SK-N-SH treated with all-trans-retinoic acid at 6 μM for 48 hours (cell line): ENCODE results near the gene SPATA22.

Experiments used
- ATAC-seq: fragments of 200-7000 bp; cut with Tn5 transposase; 3 replicates; pipeline ENCODE4 v1.9.1; 2020; ENCODE audit warnings: mild to moderate bottlenecking, moderate library complexity
- ARNTL ChIP-seq: fragments of 450-650 bp; formaldehyde crosslinking; IDR thresholded peaks from 2 replicates; pipeline ENCODE4 v1.5.0; 2020; ENCODE audit warnings: low read depth, mild to moderate bottlenecking, moderate library complexity, borderline replicate concordance
- BACH2 ChIP-seq: fragments of 250-450 bp; sonication (Bioruptor Pico); IDR thresholded peaks from 2 replicates; pipeline ENCODE4 v1.9.0; 2021; ENCODE audit warnings: mild to moderate bottlenecking, borderline replicate concordance
- CSDC2 ChIP-seq: fragments of 250-450 bp; sonication (Bioruptor Pico); IDR thresholded peaks from 2 replicates; pipeline ENCODE4 v1.5.0; 2020; ENCODE audit warnings: mild to moderate bottlenecking, moderate library complexity
- ESRRG ChIP-seq: fragments of 250-450 bp; sonication (Bioruptor Pico); IDR thresholded peaks from 2 replicates; pipeline ENCODE4 v1.6.1; 2021; ENCODE audit warnings: mild to moderate bottlenecking
- GLIS3 ChIP-seq: fragments of 250-450 bp; sonication (Bioruptor Pico); IDR thresholded peaks from 2 replicates; pipeline ENCODE4 v1.5.0; 2020; ENCODE audit warnings: mild to moderate bottlenecking, moderate library complexity
- ISL1 ChIP-seq: fragments of 250-450 bp; sonication (Bioruptor Pico); IDR thresholded peaks from 2 replicates; pipeline ENCODE4 v2.1.2; 2022; ENCODE audit warnings: mild to moderate bottlenecking, moderate library complexity
- OSR1 ChIP-seq: fragments of 250-450 bp; sonication (Bioruptor Pico); IDR thresholded peaks from 2 replicates; pipeline ENCODE4 v1.8.0; 2022; ENCODE audit warnings: moderate library complexity, mild to moderate bottlenecking, inconsistent platforms
- PPARA ChIP-seq: fragments of 250-450 bp; sonication (Bioruptor Pico); IDR thresholded peaks from 2 replicates; pipeline ENCODE4 v1.5.0; 2020; ENCODE audit warnings: mild to moderate bottlenecking, borderline replicate concordance
- SNAI2 ChIP-seq: fragments of 250-450 bp; sonication (Bioruptor Pico); IDR thresholded peaks from 2 replicates; pipeline ENCODE4 v1.5.0; 2020; ENCODE audit warnings: mild to moderate bottlenecking, moderate library complexity
- TCF4 ChIP-seq: fragments of 250-450 bp; sonication (Bioruptor Pico); IDR thresholded peaks from 2 replicates; pipeline ENCODE4 v1.8.0; 2021; ENCODE audit warnings: mild to moderate bottlenecking, moderate library complexity, borderline replicate concordance
- TOX ChIP-seq: fragments of 250-450 bp; sonication (Bioruptor Pico); IDR thresholded peaks from 2 replicates; pipeline ENCODE4 v1.8.0; 2021; ENCODE audit warnings: mild to moderate bottlenecking, moderate library complexity, borderline replicate concordance
- ZC3H10 ChIP-seq: fragments of 250-450 bp; sonication (Bioruptor Pico); IDR thresholded peaks from 2 replicates; pipeline ENCODE4 v1.5.1; 2021; ENCODE audit warnings: mild to moderate bottlenecking, moderate library complexity
- ZFP3 ChIP-seq: fragments of 250-450 bp; sonication (Bioruptor Pico); IDR thresholded peaks from 2 replicates; pipeline ENCODE4 v1.5.0; 2020; ENCODE audit warnings: mild to moderate bottlenecking, moderate library complexity
- ZFP30 ChIP-seq: fragments of 450-650 bp; formaldehyde crosslinking; IDR thresholded peaks from 2 replicates; pipeline ENCODE4 v1.5.0; 2022; ENCODE audit warnings: mild to moderate bottlenecking, moderate library complexity
- ZNF565 ChIP-seq: fragments of 450-650 bp; formaldehyde crosslinking; conservative IDR thresholded peaks from 2 replicates; pipeline ENCODE4 v1.5.0; 2020; ENCODE audit warnings: low read depth, mild to moderate bottlenecking, moderate library complexity
- ZNF70 ChIP-seq: fragments of 450-650 bp; formaldehyde crosslinking; IDR thresholded peaks from 2 replicates; pipeline ENCODE4 v1.5.0; 2020; ENCODE audit warnings: mild to moderate bottlenecking, moderate library complexity
- ZNF8 ChIP-seq: fragments of 450-650 bp; formaldehyde crosslinking; IDR thresholded peaks from 2 replicates; pipeline ENCODE4 v1.5.0; 2020; ENCODE audit warnings: mild to moderate bottlenecking, moderate library complexity
- TF ChIP-seq, protein P1 (sequence below): fragments of 250-450 bp; sonication (Bioruptor Pico); IDR thresholded peaks from 2 replicates; pipeline ENCODE4 v1.5.1; 2020; ENCODE audit warnings: low read depth, mild to moderate bottlenecking, moderate library complexity
- TF ChIP-seq, protein P2 (sequence below): fragments of 250-450 bp; sonication (Bioruptor Pico); IDR thresholded peaks from 2 replicates; pipeline ENCODE4 v1.5.1; 2021; ENCODE audit warnings: mild to moderate bottlenecking, moderate library complexity
- TF ChIP-seq, protein P3 (sequence below): fragments of 250-450 bp; sonication (Bioruptor Pico); IDR thresholded peaks from 2 replicates; pipeline ENCODE4 v1.5.0; 2020; ENCODE audit warnings: mild to moderate bottlenecking, moderate library complexity
- TF ChIP-seq, protein P4 (sequence below): fragments of 250-450 bp; sonication (Bioruptor Pico); IDR thresholded peaks from 2 replicates; pipeline ENCODE4 v1.8.0; 2021; ENCODE audit warnings: low read depth, mild to moderate bottlenecking, moderate library complexity, borderline replicate concordance
- TF ChIP-seq, protein P5 (sequence below): fragments of 250-450 bp; sonication (Bioruptor Pico); IDR thresholded peaks from 2 replicates; pipeline ENCODE4 v1.8.0; 2020; ENCODE audit warnings: mild to moderate bottlenecking, moderate library complexity, borderline replicate concordance

SPATA22 gene

DNA sequence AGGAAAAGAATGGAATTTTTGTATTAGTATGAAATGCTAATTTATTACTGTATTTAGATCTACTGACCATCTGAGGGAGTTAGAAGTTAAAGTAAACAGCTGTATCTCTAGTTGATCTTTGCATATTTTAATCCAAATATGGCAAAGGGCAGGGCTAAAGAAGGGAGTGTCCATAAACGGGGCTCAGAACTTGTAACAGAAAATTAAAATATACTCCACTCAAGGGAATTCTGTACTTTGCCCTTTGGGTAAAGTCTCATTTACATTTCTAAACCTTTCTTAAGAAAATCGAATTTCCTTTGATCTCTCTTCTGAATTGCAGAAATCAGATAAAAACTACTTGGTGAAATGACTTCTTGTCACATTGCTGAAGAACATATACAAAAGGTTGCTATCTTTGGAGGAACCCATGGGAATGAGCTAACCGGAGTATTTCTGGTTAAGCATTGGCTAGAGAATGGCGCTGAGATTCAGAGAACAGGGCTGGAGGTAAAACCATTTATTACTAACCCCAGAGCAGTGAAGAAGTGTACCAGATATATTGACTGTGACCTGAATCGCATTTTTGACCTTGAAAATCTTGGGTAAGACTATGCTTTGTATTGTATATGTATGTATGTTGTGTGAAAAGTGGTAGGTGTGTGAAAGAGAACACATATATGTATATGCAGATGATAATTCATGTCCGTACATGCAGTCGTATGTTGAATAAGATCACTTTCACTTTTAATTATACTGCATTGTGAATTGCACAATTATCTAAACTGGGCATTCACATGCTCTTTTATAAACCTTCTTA lies 4.4 kb upstream of the SPATA22 start, which contains the start of gene ASPA:
Gene ASPA (plus strand): TSS at position 186 of the 799 bp plus-strand sequence. CDS start 163 bp downstream, at position 349.
- no peak for ATAC-seq

DNA sequence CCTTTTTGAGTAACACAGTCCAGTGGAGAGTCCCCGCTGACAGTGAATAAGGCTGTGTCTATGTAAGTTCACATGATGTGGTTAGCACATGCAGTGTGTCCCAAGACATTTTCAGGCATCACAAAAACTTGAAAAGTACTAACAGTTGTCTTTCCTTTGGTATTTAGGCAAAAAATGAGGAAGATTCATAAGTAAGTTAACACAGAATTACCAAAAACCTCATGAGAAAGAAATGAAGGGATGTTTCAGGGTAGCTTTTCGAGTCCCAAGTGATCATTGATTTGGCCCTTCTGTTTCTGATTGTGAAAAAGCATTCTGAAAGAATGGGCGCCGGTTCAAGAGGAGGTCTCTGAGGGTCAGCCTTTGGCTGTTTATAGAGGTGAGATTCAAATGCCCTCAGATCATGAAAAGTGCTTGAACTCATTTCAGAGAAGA lies 3.6 kb upstream of the SPATA22 start:
- no peak for ATAC-seq
- no peak for TF ChIP-seq ESRRG (CRISPR knock-in tag)
- TF ChIP-seq SNAI2 (CRISPR knock-in tag), result no peak
- TF ChIP-seq, protein P1, sequence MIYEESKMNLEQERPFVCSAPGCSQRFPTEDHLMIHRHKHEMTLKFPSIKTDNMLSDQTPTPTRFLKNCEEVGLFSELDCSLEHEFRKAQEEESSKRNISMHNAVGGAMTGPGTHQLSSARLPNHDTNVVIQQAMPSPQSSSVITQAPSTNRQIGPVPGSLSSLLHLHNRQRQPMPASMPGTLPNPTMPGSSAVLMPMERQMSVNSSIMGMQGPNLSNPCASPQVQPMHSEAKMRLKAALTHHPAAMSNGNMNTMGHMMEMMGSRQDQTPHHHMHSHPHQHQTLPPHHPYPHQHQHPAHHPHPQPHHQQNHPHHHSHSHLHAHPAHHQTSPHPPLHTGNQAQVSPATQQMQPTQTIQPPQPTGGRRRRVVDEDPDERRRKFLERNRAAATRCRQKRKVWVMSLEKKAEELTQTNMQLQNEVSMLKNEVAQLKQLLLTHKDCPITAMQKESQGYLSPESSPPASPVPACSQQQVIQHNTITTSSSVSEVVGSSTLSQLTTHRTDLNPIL (CRISPR knock-in tag), result no peak
- no peak for TF ChIP-seq CSDC2
- no peak for TF ChIP-seq ZNF70 (CRISPR knock-in tag)
- no peak for TF ChIP-seq GLIS3 (CRISPR knock-in tag)
- TF ChIP-seq TOX (CRISPR knock-in tag), result no peak
- no peak for TF ChIP-seq ZFP3 (CRISPR knock-in tag)
- TF ChIP-seq ZNF565 (CRISPR knock-in tag), result no peak
- TF ChIP-seq ZNF8 (CRISPR knock-in tag), result no peak
- TF ChIP-seq, protein P2, sequence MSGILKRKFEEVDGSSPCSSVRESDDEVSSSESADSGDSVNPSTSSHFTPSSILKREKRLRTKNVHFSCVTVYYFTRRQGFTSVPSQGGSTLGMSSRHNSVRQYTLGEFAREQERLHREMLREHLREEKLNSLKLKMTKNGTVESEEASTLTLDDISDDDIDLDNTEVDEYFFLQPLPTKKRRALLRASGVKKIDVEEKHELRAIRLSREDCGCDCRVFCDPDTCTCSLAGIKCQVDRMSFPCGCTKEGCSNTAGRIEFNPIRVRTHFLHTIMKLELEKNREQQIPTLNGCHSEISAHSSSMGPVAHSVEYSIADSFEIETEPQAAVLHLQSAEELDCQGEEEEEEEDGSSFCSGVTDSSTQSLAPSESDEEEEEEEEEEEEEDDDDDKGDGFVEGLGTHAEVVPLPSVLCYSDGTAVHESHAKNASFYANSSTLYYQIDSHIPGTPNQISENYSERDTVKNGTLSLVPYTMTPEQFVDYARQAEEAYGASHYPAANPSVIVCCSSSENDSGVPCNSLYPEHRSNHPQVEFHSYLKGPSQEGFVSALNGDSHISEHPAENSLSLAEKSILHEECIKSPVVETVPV (CRISPR knock-in tag), result no peak
- TF ChIP-seq, protein P3, sequence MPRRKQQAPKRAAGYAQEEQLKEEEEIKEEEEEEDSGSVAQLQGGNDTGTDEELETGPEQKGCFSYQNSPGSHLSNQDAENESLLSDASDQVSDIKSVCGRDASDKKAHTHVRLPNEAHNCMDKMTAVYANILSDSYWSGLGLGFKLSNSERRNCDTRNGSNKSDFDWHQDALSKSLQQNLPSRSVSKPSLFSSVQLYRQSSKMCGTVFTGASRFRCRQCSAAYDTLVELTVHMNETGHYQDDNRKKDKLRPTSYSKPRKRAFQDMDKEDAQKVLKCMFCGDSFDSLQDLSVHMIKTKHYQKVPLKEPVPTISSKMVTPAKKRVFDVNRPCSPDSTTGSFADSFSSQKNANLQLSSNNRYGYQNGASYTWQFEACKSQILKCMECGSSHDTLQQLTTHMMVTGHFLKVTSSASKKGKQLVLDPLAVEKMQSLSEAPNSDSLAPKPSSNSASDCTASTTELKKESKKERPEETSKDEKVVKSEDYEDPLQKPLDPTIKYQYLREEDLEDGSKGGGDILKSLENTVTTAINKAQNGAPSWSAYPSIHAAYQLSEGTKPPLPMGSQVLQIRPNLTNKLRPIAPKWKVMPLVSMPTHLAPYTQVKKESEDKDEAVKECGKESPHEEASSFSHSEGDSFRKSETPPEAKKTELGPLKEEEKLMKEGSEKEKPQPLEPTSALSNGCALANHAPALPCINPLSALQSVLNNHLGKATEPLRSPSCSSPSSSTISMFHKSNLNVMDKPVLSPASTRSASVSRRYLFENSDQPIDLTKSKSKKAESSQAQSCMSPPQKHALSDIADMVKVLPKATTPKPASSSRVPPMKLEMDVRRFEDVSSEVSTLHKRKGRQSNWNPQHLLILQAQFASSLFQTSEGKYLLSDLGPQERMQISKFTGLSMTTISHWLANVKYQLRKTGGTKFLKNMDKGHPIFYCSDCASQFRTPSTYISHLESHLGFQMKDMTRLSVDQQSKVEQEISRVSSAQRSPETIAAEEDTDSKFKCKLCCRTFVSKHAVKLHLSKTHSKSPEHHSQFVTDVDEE (CRISPR knock-in tag), result no peak
- TF ChIP-seq ISL1 (CRISPR knock-in tag), result no peak
- no peak for TF ChIP-seq TCF4 (CRISPR knock-in tag)
- TF ChIP-seq PPARA (CRISPR knock-in tag), result no peak
- no peak for TF ChIP-seq ARNTL (CRISPR knock-in tag)
- TF ChIP-seq ZC3H10 (CRISPR knock-in tag), result no peak
- TF ChIP-seq BACH2 (CRISPR knock-in tag), result no peak

More for the DNA sequence above, 4.4 kb upstream of the SPATA22 start, which contains the start of gene ASPA:
- TF ChIP-seq ZFP30 (CRISPR knock-in tag), result no peak
- no peak for TF ChIP-seq ISL1 (CRISPR knock-in tag)
- TF ChIP-seq, protein P4, sequence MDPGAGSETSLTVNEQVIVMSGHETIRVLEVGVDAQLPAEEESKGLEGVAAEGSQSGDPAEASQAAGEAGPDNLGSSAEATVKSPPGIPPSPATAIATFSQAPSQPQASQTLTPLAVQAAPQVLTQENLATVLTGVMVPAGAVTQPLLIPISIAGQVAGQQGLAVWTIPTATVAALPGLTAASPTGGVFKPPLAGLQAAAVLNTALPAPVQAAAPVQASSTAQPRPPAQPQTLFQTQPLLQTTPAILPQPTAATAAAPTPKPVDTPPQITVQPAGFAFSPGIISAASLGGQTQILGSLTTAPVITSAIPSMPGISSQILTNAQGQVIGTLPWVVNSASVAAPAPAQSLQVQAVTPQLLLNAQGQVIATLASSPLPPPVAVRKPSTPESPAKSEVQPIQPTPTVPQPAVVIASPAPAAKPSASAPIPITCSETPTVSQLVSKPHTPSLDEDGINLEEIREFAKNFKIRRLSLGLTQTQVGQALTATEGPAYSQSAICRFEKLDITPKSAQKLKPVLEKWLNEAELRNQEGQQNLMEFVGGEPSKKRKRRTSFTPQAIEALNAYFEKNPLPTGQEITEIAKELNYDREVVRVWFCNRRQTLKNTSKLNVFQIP, result no peak
- no peak for TF ChIP-seq ARNTL (CRISPR knock-in tag)
- TF ChIP-seq, protein P2 (CRISPR knock-in tag), result no peak

DNA sequence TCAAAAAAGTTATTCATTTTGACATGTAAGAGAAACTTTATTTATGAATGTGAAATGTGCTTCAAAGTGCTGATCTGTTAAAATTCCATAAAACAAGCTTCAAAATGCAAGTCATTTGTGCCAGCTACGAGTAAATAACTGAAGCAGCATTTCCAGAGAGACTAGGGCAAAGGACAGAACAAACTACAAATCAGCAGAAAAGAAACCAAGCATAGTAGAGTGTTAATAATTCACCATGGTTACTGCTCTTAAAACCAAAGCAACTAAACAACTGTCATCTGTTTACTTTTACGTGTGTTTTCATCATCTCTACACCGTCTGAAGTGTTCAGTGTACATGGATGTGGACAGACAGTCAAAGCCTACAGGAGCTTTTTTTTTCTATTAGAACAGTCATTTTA lies 2.6 kb upstream of the SPATA22 start:
- TF ChIP-seq, protein P4, result no peak
- TF ChIP-seq, protein P5, sequence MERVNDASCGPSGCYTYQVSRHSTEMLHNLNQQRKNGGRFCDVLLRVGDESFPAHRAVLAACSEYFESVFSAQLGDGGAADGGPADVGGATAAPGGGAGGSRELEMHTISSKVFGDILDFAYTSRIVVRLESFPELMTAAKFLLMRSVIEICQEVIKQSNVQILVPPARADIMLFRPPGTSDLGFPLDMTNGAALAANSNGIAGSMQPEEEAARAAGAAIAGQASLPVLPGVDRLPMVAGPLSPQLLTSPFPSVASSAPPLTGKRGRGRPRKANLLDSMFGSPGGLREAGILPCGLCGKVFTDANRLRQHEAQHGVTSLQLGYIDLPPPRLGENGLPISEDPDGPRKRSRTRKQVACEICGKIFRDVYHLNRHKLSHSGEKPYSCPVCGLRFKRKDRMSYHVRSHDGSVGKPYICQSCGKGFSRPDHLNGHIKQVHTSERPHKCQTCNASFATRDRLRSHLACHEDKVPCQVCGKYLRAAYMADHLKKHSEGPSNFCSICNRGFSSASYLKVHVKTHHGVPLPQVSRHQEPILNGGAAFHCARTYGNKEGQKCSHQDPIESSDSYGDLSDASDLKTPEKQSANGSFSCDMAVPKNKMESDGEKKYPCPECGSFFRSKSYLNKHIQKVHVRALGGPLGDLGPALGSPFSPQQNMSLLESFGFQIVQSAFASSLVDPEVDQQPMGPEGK (CRISPR knock-in tag), result no peak
- TF ChIP-seq OSR1 (CRISPR knock-in tag), result no peak
- TF ChIP-seq, all 23 proteins: peak for 0
- ATAC-seq, result no peak; the same call in 2 of the 3 replicates
